Measurements from ENCODE around the gene CLPSL1.

Gene CLPSL1

DNA sequence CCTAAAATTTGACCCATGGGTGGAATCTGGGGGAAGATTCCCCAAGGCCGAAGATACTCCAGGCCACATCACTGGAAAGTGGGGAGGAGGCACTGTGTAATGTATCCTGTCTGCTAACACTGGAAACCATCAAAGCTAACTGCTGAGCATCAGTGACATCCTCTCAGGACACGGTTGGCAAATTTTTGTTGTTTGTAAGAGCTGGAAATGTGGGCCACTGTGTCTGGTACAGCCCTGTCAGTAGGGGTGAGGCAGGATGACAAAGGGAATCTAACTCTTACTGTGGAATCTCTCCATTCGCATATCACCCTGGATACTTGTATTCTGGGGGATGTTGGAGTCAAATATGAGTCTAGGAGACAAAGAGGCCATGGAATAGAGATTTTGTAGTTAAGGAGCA lies 21.4 kb upstream of the CLPSL1 start:
- no peak for DNase-seq (ENCODE audit: low read depth)

DNA sequence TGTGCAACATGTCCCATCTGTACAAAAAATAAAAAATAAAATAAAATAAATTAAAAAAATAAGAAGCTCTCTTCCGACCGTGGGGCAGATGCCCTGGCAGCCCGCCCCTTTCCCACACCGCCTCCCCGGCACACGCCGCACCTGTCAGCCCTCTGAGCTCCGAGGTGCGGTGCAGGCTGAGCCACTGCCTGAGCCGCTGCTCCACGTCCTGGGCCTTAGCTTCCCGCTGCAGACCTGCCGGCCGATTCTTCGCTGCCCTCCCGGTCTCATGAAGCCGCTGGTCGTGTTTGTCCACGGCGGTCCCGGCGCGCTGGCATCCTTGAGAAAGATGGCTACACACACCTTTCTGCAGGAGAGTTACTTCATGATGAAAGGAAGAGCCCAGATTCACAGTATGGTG lies 15.1 kb upstream of the CLPSL1 start:
- no peak for DNase-seq (ENCODE audit: low read depth)

DNA sequence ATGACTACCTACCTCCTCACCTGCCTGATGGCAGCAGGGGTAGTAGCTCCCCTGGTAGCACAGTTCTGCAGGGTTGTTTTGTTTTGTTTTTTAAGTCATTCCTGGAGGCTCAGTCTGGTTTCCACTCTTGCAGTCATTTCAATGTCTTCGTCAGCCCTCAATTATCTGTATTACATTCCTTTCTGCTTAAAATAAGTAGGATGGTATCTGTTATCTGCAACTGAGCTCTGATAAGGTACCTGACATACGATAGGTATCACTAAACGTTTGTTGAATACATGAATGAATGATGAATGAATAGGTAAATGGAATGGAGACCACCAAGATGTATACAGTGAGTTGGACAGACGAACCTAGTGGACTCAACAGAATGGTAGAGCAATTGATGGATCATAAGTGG lies 11.6 kb upstream of the CLPSL1 start:
- DNase-seq (ENCODE audit: low read depth) = no peak

DNA sequence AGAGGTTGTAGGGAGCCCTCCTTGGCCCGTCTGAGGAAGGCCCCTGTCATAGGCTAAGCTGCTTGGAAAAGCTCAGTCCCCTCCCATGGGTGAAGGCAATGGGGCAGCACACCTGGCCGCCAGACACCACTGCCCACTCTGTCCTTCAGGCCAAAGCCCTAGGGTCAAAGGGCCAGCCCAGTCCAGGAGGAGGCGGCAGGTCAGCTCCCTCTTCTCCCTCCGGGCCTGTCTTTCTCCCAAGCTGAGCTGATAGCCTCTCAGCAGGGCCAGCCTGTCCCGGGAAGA lies 9.5 kb upstream of the CLPSL1 start:
- no peak for DNase-seq (ENCODE audit: low read depth)

DNA sequence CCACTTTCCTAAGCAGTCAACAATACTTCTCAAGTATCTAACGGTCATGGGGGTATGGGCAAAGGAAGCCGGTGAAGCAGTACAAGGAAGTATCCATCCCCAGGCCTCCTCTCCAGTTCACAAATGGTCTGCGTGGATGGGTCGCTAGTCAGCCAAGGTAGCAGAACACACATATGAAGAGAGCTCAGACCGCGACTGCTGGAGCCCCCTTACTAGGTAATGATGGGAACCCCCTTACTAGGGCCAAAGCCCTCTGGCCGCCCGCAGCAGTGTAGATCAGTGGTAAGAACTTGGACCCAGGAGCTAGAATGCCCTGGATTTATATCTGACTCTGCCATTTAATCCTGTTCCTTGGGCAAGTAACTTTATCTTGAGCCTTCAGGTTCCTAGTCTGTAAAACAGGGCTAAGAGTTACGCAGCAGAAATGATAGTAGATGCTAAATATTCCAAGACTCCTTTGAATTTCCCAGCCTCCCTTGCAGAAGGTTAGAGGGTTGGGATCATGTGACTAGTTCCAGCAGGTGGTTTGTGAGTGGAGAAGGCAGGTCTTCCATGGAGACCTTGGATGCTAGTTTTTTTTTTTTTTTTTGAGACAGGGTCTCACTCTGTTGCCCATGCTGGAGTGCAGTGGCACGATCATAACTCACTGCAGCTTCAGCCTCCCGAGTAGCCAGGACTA lies 6.6 kb upstream of the CLPSL1 start:
- DNase-seq (ENCODE audit: low read depth) = no peak

DNA sequence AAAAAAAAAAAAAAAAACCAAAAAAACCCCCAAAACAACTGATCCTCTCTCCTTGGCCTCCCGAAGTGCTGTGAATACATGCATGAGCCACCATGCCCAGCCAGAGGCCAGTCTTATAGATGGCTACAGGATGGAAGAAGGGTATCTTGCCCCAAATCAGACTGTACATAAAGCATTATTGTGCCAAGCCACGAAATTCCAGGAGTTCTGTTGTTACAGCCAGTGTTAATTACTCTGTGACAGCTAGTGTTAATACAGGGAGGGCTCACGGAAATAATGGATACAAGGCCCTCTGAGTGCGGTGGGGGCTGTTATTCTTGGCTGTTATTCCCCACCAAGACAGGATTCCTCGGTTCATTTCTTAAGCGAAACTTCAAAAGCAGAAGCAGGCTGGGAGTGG lies 5.8 kb upstream of the CLPSL1 start:
- DNase-seq (ENCODE audit: low read depth) = no peak

DNA sequence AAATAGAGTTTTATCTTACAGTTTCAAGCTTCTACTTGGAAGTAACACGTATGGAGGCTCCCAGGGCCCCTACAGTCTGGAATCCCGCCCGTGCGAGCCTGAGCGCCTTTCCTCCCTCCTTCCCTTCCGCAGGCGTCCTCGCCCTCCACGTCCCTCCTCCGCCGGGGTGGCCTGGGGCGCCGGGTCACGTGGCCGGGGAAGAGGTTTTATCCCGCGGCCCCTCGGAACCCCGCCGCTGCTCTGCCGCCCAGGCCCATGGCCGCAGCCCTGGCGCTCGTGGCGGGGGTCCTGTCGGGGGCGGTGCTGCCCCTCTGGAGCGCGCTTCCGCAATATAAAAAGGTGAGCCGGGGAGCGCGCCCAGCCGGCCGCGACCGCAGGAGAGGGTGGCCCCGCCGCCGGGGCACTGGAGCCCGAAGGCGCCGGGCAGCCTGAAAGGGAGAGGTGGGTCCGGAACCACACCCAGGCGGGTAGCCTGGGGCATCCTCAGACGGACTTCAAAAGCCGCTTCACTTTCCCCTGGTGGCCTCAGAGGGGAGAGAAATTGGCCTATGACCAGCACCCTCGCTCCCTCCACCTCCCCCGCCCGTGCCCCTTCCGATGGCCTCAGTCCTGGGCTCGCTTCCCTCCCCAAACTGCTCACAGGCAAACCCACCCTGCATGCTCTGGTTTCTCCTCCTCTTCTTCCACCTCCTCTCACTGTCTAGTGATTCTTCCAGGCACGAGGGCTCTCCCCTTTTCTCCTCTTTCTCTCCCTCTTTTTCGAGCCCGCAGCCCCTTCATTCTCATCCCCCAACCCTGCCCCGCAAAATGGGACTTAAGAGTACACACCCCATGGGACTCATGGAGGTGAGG lies 4.2 kb upstream of the CLPSL1 start, which contains the start of gene CLPSL2:
Gene CLPSL2, plus strand, starts transcription at position 235 of the 852 bp plus-strand sequence. Its CDS starts 21 bp downstream, at position 256.
- no peak for DNase-seq (ENCODE audit: low read depth)

DNA sequence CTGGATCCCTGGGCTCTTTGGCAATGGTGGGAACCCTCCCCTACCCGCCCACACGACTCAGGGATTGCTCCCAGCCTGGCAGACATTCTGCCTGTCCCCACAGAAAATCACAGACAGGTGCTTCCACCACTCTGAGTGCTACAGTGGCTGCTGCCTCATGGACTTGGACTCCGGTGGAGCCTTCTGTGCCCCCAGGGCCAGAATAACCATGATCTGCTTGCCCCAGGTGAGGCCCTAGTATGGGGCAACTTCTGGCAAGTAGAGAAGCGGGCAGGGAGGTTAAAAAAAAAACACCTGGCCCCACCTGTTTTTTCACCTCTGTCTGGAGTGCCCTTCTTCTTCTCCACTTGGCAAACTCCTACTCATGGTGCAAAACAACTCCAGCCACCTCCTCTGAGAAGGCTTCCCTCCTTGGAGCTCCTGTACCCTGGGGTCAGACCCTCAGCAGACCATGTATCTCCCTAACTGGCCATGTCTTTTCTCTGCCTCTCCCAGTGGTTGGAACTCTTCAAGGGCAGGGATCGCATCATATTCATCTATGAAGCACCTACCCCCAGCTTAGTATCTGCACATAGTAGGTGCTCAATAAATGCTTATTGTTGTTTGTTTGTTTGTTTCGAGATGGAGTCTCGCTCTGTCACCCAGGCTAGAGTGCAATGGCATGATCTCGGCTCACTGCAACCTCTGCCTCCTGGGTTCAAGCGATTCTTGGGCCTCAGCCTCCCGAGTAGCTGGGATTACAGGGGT lies 3.3 kb upstream of the CLPSL1 start:
- no peak for DNase-seq (ENCODE audit: low read depth)

DNA sequence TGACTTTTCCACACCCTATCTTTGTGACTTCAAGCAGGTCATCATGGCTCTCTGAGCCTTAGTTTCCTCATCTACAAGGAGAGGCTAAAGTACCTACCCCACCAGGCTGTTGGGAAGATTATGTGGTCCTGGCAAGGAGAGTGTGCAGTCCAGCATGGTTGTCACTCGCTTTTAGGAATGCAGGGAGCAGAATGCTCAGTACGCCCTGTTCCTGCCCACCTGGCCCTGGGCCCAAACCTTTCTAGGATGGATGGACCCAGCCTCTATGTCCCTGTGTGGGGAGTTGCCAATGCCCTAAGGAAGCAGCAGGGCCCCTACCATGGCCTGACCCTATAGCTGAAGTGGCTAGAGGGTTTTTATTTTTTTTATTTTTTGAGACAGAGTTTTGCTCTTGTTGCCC lies 2.4 kb upstream of the CLPSL1 start:
- DNase-seq (ENCODE audit: low read depth) = no peak

DNA sequence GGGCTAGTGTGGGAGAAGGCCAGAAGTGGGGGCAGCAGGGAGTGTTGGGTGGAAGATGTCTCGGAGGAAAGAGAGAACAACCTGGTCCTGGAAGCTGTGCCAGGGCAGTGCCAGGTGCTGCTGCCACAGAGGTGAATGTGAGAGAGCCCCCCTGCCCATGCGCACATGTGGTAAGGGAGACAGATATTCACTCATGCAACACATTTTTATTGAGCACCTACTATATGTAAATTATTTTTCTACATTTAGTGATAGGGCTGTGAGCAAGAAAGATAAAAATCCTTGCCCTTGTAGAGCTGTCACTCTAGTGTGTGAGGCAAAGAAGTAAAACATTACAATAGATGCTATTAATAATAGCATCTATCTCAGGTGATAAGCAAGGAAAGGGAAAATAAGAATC lies 471 bp downstream of the CLPSL1 start:
- no peak for DNase-seq (ENCODE audit: low read depth)

DNA sequence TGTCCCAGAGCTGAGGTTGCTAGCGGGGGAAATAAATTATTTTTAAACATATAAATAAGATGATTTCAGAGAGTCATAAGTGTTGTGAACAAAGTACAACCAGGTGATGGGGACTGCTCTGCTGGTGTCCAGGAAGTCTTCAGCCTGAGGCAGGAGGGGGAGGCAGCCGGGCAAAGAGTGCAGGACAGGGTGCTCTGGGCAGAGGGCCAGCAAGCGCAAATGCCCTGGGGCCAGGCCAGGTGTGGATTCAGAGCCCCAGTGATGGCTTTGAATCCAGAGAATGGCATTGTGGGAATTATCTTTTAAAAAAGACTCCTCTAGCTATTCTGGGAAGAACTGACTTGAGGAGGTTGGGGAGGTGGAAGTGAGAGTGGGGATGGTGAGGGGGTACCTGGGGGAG lies 1.6 kb downstream of the CLPSL1 start:
- DNase-seq (ENCODE audit: low read depth) = no peak

DNA sequence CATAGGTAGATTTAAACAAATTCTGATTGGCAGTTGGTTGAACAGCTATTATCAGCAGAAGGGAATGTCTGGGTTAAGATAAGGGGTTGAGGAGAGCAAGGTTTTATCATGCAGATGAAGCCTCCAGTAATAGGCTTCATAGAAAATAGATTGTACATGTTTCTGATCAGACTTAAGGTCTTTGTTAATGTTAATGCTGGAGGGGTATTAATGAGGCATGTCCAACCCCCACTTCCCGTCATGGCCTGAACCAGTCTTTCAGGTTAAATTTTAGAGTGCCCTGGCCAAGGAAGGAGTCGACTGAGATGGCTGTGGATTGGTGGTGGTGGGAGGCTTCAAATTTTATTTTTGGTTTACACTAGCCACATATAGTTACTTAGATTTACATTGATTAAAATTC lies 3.4 kb downstream of the CLPSL1 start:
- no peak for DNase-seq (ENCODE audit: low read depth)

DNA sequence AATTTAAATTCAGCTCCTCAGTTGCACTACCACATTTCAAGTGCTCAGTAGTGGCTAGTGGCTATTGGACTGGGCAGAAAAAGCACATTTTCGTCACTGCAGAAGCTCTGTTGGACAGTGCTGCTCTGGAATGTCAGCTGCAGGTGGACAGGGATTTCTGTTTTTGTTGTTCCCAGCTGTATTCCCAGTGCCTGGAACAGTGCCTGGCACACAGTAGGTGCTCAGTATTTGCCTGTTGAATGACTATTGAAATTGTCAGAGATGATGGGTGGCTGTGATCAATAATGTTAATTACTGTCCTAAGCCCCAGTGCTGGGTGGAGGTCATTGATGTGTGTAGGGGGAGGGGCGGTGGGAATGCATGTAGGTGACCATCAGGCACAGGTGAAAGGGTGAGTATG lies 5.5 kb downstream of the CLPSL1 start:
- no peak for DNase-seq (ENCODE audit: low read depth)

DNA sequence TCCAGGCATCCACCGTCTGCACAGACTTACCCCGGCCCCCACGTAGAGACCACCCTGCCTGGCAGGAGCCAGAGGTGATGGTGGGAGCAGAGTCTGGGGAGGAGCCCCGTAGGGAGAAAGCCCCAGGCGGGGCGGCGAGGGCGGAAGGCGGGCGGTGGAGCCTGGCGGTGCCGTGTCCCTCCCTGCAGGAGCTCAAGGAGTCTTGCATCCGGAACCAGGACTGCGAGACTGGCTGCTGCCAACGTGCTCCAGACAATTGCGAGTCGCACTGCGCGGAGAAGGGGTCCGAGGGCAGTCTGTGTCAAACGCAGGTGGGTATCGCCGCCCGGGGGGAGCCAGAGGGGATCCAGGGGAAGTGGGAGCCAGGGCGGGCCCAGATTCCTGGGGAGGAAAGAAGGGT lies 6.0 kb downstream of the CLPSL1 start:
- no peak for DNase-seq (ENCODE audit: low read depth)

DNA sequence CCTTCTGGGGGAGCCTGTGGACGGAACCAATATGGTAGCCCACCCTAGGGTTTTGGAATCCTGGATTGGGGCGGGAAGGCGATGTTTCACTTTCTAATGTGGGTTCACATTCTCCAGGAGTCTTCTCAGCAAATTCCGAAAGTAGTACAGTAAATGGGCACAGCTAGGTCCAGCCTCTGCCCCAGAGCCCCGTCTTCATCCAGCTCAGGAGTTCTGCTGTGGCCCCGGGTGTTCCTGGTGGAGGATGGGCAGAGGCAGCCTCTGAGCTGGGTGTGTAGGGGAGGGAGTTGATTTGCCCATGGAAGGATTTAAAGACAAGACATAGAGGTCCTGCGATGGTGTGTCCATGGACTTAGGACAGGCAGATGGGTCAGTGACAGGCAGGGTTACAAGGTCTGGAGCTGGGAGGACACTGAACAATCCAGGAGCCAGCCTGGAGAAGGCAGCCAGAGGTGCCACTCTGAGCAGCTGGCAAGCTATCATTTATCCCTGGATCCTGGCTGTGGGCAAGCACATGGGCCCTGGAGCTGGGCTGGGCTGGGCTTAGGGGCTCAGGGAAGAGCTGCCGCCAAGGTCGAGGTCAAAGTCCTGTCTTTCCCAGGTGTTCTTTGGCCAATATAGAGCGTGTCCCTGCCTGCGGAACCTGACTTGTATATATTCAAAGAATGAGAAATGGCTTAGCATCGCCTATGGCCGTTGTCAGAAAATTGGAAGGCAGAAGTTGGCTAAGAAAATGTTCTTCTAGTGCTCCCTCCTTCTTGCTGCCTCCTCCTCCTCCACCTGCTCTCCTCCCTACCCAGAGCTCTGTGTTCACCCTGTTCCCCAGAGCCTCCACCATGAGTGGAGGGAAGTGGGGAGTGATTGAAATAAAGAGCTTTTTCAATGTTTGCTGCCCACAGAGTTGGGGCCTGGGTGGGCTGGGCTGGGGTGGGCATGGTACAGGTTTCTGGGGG lies 6.7 kb downstream of the CLPSL1 start:
- DNase-seq (ENCODE audit: low read depth) = no peak

DNA sequence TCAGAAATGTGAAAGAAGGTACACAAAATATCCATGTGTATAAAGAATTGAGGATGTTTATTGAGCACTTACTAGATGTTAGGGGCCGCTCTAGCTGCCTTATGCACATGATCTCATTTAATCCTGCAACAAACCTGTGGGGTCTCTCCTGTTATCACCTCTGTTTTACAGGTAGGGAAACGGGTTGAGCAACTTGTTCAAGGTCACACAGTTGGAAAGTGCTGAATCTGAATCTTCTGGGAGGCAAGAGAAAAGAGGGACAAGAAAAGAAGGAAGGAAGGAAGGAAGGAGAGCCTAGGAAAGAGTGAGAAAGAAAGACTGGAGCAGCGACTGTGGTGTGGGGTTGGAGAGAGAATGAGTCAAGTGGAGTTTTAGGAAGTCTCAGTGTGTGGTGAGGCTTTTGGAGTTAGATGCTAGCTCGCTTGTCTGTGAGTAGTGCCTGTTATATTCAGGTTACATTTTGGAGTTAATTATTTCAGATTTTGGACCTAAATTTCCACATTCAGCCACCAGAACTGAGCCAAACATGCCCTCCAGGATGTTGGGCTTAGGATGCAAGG lies 7.7 kb downstream of the CLPSL1 start:
- DNase-seq (ENCODE audit: low read depth) = no peak

DNA sequence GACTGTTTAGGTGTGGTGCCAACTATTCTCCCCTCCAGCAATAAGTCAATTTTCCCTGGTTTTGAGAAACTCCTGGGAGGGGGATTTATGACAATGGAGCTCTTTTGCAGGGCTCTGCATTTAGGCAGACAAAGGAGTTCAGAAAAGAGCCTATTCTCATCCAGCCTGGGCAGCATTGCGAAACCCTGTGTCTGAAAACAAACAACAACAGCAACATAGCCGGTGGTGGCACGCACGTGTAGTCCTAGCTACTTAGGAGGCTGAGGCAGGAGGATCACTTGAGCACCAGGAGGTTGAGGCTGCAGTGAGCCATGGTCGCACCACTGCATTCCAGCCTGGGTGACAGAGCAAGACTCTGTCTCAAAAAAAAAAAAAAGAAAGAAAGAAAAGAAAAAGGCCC lies 9.9 kb downstream of the CLPSL1 start:
- no peak for DNase-seq (ENCODE audit: low read depth)

DNA sequence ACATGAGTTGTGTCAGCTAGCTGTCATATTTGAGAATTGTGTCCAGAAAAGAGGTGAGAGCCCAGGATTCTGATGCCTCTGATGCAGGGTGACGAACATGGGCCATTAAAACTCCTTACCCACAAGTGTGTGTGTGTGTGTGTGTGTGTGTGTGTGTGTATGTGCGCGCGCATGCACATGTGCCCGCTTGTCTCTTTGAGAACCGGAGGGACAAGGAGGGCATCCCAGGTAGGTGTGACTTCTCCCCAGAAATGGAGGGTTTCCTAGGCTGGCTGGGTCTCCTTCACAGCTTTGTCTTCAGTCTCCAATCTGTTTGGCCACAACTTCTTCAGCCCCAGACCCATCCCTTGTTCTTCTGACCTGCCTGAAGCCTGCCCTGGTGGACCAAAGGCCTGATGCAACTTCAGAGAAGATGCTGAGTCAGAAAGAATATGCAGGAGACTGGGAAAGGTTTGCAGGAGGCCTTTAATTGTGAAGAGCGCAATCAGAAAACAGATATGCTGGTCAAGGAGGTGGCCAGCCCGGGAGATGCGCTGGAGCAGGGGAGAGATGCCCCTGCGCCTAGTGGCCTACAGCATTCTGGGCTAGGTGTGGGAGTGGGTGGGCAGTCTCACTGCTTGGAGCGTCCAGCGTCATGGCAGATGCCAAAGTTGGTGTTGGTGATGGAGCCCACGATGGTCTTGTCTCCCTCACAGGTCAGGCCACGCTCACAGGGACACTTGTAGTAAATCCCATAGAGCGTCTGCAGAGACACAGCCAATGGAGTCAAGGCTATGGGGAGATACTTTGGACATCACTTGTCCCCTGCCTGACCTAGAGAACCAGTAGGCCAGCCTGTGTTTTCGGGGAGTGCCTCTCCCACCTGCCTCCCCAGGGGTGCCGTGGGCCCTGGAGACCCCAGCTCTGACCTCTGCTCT lies 14.0 kb downstream of the CLPSL1 start:
- no peak for DNase-seq (ENCODE audit: low read depth)

DNA sequence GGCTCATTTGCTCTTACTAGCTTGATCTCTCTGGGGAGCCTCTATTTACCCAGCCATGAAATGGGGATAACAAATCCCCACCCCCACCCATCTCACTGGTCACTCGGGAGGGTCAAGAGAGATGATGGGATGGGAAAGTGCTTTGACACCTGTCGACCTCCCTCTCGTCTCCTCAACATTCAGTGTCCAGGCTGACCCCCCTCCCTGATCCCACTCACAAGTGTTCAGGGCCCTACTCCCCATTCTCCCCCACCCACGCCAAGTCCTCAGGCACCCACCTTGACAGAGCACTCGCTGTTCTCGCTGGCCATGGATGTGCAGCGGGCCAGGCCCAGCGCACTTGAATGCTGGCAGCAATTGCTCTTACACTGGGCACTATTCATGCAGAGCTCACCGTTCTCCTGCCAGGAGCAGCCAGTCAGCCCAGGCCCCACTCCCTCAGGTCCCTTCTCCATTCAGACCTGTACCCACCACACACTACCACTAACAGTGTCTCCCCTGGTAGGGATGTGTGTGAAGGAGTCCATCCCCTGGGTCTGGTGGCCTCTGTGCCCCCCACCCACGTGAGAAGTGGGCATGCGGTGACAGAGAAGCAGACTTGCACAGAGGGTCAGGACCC lies 14.7 kb downstream of the CLPSL1 start:
- DNase-seq (ENCODE audit: low read depth) = no peak

DNA sequence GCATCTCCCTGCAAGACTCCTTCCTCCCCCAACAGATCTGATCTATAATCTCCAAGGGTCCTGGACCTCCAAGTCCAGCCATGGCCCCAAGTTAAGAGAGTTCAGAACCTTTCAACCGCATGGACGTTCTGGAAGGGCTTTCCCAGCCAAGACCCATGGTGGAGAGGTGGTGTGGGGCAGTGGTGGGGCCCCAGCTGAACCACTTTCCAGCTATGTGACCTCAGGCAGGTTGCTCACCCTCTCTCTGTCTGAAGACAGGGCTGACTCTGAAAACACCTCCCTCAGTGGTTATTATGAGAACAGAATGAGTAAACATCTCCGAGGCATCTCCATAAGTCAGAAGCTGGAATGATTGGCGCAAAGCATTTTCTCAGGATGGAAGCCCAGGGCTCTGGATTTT lies 15.4 kb downstream of the CLPSL1 start:
- DNase-seq (ENCODE audit: low read depth) = no peak

Measured in HS-27A (cell line).